Right renal cortex interstitium (tissue), 3 donors: ENCODE data around the gene FGF22. TPM values are rescaled to one million over a fixed set of nuclear protein-coding genes. Genes with fewer than 3 reads are reported as not detected.

Experiments
- DNase-seq, 3 donors: peaks; one replicate each; pipeline ENCODE4 v3.0.0-alpha.2; 2013; ENCODE audit warnings: low read depth in 3 of 3, low spot score in 2 of 3
- polyA plus RNA-seq, 3 donors: library from polyadenylated mRNA; unstranded; fragments of 120-200 nt; gene quantifications; one replicate each; pipeline ENCODE4 v1.2.1, GENCODE V29; 2013; ENCODE audit not compliant: insufficient read length in 3 of 3

FGF22 gene
- polyA plus RNA-seq, 3 donors = 0.32 to 0.42 (median 0.35) TPM

DNA sequence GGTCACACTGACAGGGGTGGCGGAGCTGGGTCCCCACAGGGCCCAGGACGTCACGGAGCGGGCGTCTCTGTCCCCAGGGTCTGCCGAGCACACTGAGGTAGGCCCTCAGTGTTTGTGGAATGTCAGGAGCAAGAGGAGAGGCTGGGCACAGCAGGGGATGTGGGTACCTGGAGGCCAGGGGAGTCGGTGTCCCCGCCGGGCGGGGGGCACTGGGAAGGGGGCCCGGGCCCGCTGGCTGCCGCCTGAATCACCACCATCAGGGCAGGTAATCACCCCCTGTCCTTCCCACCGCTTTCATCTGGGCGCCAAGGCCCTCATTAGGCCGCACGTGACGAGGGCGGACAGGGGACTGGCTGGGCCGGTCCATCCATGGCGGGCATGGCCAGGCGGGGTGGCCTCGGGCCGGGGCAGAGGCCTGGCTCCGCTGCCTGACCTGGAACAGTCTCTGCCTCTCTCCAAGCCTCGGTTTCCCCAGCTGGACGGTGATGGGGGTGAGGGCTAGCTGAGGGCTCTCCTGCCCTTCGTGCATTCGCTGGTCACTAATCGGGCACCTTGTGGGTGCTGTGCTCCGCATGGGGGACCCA, 1.0 kb downstream of the FGF22 start:
- DNase-seq = no peak

DNA sequence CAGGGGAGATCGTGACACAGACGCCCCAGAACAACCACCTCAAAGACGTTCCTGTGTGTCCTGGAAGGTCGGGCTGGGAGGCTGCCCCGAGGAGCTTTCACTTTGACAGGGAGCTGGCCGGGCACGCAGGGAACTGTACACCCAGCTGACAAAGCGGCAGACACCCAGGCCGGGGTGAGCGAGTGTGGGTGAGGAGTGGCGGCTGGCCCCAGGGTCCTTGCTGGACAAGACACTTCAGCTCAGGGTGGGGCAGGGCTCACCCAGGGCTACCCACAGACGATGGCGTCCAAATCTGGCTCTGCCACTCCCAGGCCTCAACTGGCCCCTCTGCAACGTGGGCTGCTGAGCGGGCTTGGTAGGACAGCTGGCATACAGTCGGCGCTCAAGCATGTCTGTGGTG, 2.0 kb downstream of the FGF22 start:
- DNase-seq = no peak

DNA sequence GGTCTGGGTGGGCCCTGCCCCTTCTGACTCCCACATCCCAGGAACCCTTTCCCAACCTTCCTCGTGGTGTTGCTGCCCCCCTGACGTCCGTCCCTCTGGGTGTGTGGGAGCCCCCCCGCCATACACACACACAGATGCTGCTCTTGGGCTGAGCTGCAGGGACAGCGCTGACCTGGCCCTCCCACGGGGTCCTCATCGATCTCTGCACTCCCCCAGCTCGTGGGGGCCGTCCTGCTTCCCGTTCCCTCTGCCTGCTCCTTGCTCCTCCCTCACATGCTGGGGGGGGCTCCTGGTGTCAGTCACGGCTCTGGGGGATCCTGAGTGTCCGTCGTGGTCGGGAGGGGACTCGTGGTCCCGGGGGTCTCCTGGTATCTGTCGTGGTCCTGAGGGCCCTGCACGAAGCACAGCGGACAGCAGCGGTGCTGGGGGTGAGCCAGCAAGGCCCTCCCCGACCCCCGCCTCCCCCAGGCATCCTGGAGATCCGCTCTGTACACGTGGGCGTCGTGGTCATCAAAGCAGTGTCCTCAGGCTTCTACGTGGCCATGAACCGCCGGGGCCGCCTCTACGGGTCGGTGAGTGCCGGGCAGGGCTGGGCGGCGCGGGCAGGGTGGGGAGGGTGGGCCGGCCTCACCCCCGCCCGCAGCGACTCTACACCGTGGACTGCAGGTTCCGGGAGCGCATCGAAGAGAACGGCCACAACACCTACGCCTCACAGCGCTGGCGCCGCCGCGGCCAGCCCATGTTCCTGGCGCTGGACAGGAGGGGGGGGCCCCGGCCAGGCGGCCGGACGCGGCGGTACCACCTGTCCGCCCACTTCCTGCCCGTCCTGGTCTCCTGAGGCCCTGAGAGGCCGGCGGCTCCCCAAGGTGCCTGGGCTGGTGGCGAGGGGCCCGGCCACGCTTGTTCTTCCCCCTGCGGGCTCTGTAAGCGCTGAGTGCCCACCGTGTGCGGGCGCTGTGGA, 3.4 kb downstream of the FGF22 start:
- DNase-seq = no peak

DNA sequence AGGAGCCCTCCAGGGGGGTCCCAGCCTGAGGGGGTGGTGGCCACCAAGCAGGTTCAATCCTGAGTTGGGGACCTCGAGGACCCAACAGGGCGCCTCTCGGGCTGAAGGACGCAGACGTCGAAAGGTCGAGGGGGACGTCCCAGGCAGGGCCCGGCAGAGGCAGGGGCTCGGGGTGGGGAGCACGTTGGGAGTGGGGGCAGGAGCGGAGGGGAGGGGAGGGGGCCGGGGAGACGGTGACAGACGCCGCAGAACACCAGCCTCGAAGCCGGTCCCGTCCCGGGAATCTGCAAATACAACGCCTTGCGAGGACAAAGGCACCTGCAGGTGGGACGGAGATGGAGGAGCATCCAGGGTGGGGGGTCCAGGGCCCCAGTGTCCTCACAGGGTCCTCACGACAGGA, 4.1 kb downstream of the FGF22 start:
- DNase-seq = no peak

DNA sequence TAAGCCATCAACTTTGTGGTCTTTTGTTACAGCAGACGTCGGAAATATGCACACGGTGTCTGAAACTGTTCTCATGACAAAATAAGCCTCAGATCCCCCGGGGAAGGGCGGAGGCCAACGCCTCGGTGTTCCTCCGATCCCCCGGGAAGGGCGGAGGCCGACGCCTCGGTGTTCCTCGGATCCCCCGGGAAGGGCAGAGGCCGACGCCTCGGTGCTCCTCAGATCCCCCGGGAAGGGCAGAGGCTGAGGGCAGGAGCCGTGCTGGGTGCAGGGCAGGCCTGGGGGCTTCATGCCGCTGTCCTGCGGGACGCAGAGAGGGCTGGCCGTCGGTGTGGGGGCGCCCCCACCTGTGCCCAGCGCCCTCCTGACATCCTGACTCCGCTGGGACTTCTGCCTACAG, 4.7 kb downstream of the FGF22 start:
- DNase-seq = no peak

DNA sequence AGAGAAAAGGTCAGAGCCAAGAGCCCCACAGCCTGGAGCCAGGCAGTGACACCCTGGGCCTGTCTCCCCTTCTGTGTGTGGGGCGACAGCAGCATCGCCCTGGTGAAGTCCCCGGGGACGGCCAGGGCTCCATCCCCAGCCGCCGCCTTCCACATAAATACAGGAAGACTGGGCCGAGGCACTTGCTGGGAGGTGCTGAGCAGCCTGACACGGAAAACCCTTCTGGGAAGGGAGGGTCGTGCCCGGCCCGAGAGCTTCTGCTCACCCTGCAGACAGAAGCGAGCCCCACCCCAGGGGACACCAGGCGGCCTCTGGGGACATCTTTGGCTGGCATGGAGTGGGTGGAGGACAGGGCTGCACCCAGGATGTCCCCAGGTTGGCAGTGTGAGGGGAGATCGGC, 5.1 kb downstream of the FGF22 start:
- no peak for DNase-seq

DNA sequence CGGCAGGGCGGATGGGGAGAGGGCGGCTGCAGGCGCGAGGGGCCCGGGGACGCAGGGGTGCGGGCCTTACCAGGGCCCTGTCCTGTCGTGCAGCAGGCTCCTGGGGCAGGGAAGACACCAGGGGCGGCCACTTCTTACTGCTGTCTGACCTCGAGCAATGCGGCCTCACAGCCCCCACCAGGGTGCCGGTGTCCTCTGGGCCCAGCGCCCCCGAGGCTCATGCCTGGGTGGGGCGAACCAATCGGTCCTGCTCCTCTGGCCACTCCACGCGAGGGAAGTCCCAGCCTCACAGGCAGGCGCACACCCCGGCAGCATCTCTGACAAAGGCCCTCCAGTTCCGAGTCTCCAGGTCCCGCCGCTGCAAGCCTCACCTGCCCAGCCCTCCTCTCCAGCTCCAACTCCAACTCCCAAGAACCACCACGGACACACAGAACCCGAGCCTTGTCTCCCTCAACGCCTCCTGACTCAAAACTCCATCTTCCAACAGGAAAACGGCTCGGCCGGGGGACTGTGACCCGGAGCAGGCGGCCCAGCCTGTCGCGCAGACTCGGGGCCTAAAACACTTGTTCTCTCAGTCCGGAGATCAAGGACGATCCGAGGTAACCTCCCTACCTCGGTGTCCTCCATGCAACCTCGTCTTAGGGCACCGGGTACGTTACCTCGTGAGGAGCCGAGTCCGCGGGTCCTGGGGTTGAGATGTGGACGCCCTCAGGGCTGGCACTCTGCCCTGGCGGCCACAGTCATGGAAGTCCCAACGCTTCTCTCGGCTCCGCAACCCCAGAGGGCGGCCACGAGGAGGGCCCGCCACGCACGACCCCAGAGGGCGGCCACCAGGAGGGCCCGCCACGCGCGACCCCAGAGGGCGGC, 6.5 kb downstream of the FGF22 start:
- no peak for DNase-seq

DNA sequence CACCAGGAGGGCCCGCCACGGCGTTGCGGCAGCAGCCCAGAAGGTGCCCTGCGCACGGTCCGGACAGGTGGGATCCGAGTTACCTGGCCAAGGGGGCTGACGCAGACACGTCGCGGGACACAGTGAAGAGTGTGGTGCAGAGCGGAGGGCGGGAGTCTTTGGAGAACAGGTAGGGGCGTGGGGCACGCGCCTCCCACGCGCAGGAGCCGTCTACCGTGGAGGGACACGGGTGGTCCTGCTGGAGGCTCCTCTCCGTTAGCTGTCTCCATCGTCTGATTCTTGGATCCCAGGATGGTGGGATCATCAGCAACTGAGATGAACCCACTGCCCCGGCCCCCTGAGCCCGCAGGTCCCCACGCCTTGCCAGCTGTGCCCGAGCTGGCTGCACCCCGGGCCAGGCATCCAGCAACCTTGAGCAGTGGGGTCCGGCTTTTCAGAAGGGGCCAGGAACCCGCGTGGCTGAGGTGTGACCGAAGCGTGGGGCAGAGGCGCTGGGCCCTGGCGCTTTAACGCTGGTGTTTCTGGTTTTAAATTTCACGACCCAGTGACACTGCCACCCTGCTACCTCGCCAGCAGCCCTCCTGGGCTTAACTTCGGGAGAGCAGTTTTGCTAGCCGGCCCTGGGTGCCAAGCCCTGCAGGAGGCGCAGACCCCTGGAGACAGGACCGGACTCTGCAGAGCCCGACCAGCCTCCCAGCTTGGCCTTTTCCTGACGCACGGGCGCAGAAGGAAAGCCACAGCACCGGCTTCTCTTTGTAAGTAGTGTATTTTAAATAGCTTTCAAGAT, 7.3 kb downstream of the FGF22 start:
- DNase-seq = no peak

DNA sequence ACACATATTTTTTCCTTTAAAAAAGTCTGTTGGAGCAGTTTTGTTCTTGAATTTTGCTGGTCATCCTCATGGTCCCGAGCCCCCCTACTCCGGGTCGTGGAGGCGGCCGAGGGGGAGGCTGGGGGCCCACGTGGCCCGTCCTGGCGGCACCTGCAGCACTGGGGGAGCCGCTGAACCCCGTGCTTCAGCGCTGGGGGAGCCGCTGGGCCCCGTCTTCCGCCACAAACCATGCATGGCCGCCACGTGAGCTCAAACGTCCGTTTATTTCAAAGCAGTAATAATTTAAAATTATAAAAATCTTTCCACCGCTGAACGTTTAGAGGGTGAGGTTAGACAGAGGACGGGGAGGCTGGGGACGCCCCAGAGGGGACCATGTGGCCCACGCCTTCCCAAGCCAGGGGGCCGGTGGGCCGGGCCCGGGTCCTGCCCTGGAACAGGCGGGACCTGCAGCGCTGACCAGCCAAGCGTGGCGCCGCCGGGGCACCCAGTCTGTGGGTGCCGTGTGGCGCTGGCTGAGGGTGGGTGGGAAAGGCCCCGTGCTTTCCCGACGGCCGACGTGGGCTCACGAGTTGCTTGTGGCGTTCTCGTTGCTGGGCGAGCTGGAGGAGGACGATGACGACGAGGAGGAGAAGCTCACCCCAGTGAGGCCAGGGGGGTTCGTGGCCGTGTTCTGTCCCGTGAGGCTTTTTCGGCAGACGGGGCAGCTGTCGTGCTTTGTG, 8.0 kb downstream of the FGF22 start:
- DNase-seq = no peak

DNA sequence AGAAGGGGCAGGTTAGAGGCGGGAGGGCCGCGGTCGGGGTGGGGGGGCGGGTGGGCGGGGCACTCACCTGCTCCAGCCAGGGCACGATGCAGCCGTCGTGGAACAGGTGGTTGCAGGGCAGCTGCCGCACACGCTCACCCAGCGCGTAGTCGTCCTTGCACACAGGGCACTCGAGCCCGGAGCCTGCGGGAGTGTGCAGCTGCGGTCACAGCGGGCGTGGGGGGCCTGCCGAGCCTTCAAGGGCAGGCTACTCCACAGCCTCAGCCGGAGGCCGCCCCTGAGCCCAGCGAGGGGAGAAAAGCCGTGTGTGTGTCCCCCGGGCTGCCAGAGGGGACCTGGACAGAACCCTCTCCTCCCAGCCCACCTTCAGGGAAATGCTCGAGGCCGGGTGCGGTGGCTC, 8.6 kb downstream of the FGF22 start:
- no peak for DNase-seq

DNA sequence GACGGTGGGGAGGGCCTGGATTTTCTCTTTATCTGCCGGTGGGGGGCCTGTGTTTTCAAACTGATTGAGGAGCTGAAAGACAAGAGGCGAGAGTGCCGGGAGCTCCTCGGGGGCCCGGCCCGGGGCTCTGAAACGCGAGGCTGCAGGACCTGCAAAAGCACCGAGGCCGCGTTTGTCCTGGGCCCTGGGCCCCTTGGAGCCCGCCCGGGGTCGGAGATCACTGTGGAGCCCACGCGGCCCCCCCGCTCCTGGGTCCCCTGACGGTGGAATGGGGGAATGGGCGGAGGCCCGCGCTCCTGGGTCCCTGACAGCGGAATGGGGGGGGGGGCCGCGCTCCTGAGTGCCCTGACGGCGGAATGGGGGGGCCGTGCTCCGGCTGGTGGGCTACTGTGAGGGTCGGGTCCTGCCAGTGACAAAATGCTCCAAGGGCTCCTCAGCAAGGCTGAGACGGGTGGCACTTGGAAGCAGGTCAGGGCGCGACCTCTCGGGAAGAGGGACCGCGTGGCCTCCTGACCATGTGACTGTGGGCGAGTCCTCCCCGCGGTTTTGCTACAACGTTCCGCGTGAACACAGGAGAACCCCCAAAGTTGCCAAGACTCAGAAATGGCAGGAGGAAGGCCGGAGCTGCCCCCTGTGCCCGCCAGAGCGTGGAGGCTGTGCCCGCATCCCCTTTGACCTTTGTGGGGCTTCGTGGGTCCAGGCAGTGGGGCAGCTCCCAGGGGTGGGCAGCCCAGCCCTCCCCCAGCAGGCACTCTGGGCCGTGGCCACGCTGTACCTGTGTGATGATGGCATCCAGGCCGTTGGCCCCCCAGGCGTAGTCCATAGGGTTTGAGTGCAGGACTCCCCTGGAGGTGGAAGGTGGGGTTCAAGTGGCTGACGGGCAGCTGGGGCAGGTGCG, 9.5 kb downstream of the FGF22 start:
- no peak for DNase-seq

DNA sequence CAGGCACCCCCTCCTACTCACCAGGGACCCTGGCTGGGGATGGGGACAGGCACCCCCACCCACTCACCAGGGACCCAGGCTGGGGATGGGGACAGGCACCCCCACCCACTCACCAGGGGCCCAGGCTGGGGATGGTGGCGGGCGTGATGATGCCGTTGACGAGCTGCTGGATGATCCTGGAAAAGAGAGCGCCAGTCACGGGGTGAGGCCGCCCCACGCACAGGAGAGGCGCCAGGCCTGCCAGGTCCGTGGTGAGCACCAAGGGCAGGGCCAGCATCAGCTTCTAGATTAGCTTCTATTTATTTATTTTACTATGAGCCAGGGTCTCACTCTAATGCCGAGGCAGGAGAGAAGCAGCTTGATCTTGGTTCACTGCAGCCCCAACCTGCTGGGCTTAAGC, 10.4 kb downstream of the FGF22 start:
- no peak for DNase-seq

DNA sequence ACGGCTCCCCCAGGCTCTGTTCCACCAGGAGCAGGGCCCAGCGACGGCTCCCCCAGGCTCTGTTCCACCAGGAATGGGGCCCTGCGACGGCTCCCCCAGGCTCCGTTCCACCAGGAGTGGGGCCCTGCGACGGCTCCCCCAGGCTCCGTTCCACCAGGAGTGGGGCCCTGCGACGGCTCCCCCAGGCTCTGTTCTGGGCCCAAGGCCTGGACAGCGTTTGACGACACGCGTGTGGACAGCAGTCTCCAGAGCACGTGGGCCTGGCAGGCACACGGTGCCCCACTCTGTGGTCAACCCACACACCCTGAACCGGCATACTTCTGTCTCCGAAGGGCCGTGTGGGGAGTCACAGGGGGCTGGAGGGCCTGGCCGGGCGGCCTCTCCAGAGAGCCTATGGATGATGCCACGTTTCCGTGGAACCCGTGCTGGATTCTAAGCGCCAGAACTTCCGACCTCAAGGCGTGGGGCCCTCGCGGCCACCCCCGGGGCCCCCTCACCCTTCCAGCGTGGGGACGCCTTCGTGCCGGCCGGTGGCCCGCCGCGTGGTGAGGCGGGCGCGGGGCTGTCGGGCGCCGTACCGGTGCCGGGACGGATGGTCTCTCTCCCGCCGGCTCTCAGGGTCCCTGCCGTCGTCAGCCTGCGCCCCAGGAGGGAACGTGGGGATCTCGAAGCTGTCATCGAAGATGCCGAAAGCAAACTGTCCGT, 11.6 kb downstream of the FGF22 start:
- no peak for DNase-seq

DNA sequence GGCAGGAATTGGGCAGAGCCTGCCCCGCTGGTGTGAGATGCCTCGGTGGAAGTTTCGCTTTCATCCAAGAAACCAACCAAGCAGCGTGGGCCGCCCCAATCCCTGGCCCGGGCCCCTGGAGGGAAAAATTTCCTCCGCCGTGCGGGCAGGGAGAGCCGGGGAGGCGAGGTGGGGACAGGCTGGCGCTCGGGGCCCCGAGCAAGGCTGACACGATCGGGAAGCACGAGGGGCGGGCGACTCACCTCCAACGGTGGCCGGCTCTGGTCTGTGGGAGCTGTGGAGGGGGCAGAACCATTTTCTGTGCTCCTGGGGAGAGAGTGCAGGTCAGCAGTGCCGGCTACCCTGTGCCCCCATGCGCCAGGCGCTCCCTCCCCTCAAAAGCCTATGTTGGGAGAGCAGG, 12.3 kb downstream of the FGF22 start:
- DNase-seq = no peak

DNA sequence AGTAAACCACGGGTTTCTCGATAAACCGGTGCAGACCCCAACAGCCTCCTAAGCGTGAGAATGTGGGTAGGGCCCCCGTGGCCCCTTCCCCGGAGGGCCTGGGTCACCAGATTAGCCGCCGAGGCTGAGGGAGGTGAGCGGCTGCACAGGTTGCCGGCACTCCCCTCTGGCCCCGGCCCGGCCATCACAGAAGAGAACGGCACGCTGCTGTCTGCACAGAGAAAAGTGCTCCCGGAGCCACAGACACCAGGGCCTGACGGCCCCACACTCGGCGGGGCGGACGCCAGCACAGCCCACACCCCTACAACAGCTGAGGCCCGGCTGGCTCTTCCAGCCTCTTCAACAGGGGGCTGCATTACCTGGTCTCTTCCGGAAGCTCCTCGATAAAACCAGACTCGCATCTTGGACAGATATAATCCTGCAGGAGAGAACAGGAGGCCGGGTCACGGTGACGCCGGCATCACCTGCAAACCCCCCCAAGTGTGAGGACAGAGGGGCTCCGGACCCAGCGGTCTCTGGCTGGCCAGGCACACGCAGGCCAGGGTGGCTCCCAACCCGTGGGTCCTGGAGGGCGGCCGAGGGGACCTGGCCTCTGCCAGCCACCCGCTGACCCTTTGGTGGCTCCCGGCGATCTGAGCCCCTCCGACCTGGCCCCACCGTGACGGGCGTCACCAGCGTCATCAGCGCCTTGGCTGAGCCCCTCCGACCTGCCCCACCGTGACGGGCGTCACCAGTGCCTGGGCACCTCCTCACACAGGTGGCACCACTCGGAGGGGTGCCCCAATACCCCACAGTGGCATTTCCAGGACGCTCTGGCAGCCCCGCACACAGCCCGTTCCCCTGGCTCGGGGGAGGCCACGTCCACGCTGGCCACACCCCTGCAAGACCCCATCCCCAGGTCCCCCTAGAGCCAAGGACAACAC, 13.0 kb downstream of the FGF22 start:
- DNase-seq = no peak

DNA sequence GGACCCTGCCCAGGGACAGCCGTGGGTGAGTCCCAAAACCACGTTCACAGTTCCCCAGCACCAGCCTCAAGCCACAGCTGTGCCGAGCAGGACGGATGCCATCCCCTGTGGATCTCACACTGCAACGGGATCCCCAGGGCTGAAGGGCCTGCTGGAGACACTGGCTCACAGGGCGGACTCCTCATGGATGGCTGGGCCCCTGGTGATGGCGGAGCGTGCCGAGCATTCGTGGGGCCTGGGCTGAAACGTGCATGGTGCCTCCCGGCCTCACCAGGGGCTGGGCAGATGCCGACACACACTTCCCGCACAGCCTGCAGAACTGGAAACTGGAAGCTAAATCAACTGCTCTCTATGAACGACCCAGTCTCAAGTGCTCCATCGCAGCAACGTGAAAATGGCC, 13.7 kb downstream of the FGF22 start:
- no peak for DNase-seq

DNA sequence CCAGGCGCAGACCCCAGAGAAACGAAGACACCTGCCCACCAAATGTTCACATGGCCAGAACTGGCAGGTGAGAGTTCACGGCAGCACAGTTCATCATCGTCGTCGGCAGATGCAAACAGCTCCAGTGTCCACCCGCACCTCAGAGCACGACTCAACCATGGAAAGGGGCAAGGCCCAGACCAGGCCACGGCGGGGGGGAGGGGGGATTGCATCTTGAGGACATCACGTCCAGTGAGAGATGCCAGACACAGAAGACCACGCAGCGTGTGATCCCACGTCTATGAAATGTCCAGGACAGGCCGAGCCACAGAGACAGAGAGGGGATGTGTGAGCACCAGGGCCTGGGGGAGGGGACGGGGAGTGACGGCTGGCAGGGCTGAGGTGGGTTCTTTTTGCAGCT, 16.0 kb downstream of the FGF22 start:
- no peak for DNase-seq
